WTC11 (cell line): ENCODE results near the gene KCNJ6. TPM values are rescaled to one million over a fixed set of nuclear protein-coding genes. Genes with fewer than 3 reads are reported as not detected.

ENCODE experiments used
- ATAC-seq: fragments of 200-7000 bp; cut with Tn5 transposase; 2 replicates; pipeline ENCODE4 v1.10.0; 2021; ENCODE audit warnings: mild to moderate bottlenecking, moderate library complexity
- CTCF ChIA-PET: fragments of 300-600 bp; sonication (Branson Sonifier 250); formaldehyde crosslinking; loops from one replicate; lab custom pipeline; 2021; ENCODE audit warnings: antibody characterized with exemption; lab: Charles Lee
- POLR2A ChIA-PET: fragments of 350-600 bp; sonication (Branson Sonifier 250); formaldehyde crosslinking; loops from one replicate; lab custom pipeline; 2021; ENCODE audit warnings: antibody characterized with exemption; lab: Charles Lee
- DNase-seq: peaks from one replicate; pipeline ENCODE4 v3.0.0; 2021; ENCODE audit warnings: low spot score
- H3K27ac Mint-ChIP-seq: 2 replicates; pipeline ENCODE4 v1.8.0; 2021; ENCODE audit warnings: mixed read lengths
- H3K27me3 Mint-ChIP-seq: 2 replicates; pipeline ENCODE4 v1.8.0; 2021; ENCODE audit warnings: low read depth, mild to moderate bottlenecking, moderate library complexity, mixed read lengths
- H3K36me3 Mint-ChIP-seq: 2 replicates; pipeline ENCODE4 v1.8.0; 2021; ENCODE audit warnings: mixed read lengths
- H3K4me1 Mint-ChIP-seq: 2 replicates; pipeline ENCODE4 v1.8.0; 2022; ENCODE audit warnings: mixed read lengths
- H3K4me3 Mint-ChIP-seq: 2 replicates; pipeline ENCODE4 v1.8.0; 2021; ENCODE audit warnings: mild to moderate bottlenecking, moderate library complexity, mixed read lengths
- H3K9me3 Mint-ChIP-seq: 2 replicates; pipeline ENCODE4 v1.8.0; 2021; ENCODE audit warnings: mixed read lengths
- CREB1 ChIP-seq: sonication (generic); formaldehyde crosslinking; IDR thresholded peaks from 2 replicates; pipeline ENCODE4 v1.8.0; 2023; ENCODE audit warnings: mild to moderate bottlenecking, missing genetic modification reagents
- GRHL2 ChIP-seq: fragments of 250-450 bp; sonication (Bioruptor Pico); IDR thresholded peaks from 2 replicates; pipeline ENCODE4 v1.8.0; 2022; ENCODE audit warnings: mild to moderate bottlenecking, moderate library complexity; ENCODE audit not compliant: insufficient replicate concordance, severe bottlenecking
- IRF2 ChIP-seq: sonication (generic); formaldehyde crosslinking; IDR thresholded peaks from 2 replicates; pipeline ENCODE4 v1.8.0; 2022; ENCODE audit warnings: low read depth, missing genetic modification reagents, borderline replicate concordance
- NFYB ChIP-seq: sonication (generic); formaldehyde crosslinking; conservative IDR thresholded peaks from 2 replicates; pipeline ENCODE4 v1.8.0; 2022; ENCODE audit warnings: low read depth, missing genetic modification reagents
- NR2C2 ChIP-seq: sonication (generic); formaldehyde crosslinking; IDR thresholded peaks from 2 replicates; pipeline ENCODE4 v1.8.0; 2022; ENCODE audit warnings: mild to moderate bottlenecking, missing genetic modification reagents
- SOX15 ChIP-seq: fragments of 250-450 bp; sonication (Bioruptor Pico); IDR thresholded peaks from 2 replicates; pipeline ENCODE4 v1.9.0; 2021; ENCODE audit warnings: mild to moderate bottlenecking
- ZNF219 ChIP-seq: sonication (generic); formaldehyde crosslinking; IDR thresholded peaks from 2 replicates; pipeline ENCODE4 v1.8.0; 2023; ENCODE audit warnings: missing genetic modification reagents, mild to moderate bottlenecking, borderline replicate concordance
- total RNA-seq: library from RNA; stranded (reverse); gene quantifications from 3 replicates; pipeline ENCODE4 v1.2.3, GENCODE V29; 2021
- TF ChIP-seq, protein P1 (sequence below): sonication (generic); formaldehyde crosslinking; IDR thresholded peaks from 2 replicates; pipeline ENCODE4 v1.8.0; 2022; ENCODE audit warnings: missing genetic modification reagents
- TF ChIP-seq, protein P2 (sequence below): sonication (generic); formaldehyde crosslinking; conservative IDR thresholded peaks from 2 replicates; pipeline ENCODE4 v1.8.1; 2022; ENCODE audit warnings: mild to moderate bottlenecking, missing genetic modification reagents
- TF ChIP-seq, protein P3 (sequence below): fragments of 250-450 bp; sonication (Bioruptor Pico); IDR thresholded peaks from 2 replicates; pipeline ENCODE4 v1.9.0; 2021; ENCODE audit warnings: mild to moderate bottlenecking
- TF ChIP-seq, protein P4 (sequence below): sonication (generic); formaldehyde crosslinking; IDR thresholded peaks from 2 replicates; pipeline ENCODE4 v1.8.0; 2023; ENCODE audit warnings: mild to moderate bottlenecking, missing genetic modification reagents

The KCNJ6 gene
- total RNA-seq, 1 experiment from 2014 or later = 0.35 TPM

DNA sequence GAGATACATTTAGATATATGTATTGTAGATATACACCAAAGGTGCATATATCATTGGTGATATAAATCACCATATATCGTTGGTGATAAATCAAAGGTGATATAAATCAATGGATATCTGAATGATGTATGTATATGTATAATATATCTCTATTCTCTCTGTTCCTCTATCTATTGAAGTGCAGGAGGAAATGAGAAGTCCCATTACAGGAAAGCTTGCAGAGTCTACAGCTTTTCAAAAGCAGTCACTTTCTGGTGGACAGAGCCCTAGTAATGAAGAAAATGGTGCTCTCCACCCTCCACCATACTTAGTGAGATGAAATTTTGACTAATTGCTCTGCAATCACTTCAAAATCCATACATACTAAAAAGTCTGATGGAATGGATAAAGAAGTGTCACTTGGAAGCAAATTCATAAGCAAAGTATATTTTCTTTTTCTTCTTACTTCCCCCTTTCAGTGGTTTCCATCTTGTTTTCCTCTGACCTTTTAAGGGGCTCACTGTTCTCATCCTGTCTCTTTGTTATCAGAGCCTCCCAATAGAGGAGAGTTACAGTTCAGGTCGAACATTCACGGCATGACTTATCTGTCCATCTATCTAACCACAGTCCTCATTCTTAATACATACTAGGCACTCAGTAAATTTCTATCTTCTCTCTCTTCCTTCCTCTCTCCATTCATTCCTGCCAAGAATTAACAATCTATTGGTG, 227.2 kb downstream of the KCNJ6 start (continued):
- TF ChIP-seq, protein P1, sequence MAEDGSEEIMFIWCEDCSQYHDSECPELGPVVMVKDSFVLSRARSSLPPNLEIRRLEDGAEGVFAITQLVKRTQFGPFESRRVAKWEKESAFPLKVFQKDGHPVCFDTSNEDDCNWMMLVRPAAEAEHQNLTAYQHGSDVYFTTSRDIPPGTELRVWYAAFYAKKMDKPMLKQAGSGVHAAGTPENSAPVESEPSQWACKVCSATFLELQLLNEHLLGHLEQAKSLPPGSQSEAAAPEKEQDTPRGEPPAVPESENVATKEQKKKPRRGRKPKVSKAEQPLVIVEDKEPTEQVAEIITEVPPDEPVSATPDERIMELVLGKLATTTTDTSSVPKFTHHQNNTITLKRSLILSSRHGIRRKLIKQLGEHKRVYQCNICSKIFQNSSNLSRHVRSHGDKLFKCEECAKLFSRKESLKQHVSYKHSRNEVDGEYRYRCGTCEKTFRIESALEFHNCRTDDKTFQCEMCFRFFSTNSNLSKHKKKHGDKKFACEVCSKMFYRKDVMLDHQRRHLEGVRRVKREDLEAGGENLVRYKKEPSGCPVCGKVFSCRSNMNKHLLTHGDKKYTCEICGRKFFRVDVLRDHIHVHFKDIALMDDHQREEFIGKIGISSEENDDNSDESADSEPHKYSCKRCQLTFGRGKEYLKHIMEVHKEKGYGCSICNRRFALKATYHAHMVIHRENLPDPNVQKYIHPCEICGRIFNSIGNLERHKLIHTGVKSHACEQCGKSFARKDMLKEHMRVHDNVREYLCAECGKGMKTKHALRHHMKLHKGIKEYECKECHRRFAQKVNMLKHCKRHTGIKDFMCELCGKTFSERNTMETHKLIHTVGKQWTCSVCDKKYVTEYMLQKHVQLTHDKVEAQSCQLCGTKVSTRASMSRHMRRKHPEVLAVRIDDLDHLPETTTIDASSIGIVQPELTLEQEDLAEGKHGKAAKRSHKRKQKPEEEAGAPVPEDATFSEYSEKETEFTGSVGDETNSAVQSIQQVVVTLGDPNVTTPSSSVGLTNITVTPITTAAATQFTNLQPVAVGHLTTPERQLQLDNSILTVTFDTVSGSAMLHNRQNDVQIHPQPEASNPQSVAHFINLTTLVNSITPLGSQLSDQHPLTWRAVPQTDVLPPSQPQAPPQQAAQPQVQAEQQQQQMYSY (CRISPR knock-in tag) = no peak
- no peak for TF ChIP-seq ZNF219 (CRISPR knock-in tag)
- TF ChIP-seq, protein P2, sequence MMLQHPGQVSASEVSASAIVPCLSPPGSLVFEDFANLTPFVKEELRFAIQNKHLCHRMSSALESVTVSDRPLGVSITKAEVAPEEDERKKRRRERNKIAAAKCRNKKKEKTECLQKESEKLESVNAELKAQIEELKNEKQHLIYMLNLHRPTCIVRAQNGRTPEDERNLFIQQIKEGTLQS (CRISPR knock-in tag) = no peak
- no peak for TF ChIP-seq GRHL2
- TF ChIP-seq SOX15 (CRISPR knock-in tag) = no peak
- TF ChIP-seq CREB1 (CRISPR knock-in tag) = no peak
- TF ChIP-seq NFYB (CRISPR knock-in tag) = no peak
- TF ChIP-seq, all 79 proteins: peak for 0

DNA sequence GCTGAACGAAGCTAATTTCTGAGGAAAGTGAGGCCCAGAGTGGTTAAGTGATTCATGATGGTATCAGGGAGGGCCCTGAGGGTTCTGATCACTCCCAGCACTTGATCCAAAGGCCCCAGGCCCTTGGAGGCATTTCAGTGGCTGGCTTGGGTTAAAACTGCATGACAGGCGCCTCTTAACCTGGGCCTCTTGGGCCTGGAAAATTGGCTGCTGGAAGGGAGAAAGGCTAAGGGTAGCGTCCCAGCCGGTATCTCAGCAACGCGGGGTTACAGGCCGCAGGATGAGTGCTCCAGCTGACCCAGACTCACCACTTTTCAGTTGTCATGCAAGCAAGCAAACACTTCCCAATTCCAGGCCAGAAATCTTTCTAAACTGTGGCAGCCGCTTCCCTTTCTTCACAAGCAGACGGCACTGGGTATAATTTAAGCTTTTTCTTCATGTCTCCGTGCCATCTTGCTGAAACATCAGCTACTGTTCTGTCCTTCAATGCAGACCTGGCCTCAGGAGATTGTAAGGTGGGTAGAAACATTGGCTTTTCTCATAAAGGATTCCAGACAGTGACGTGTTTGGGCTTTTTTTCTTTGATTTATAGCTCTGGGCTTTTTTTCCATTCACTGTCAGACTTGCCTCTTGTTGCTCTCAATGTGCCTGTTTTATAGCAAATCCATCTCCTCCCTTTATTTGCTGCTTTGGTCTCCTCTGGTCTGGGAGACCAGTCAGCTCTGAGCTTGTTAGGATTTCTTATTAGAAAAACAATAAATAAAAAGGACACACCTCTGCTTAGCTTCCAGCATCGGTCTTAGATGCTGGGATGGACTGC, 229.1 kb downstream of the KCNJ6 start:
- H3K36me3 Mint-ChIP-seq = peaks cover 9% of the 10 kb centered on the region; the same call in 1 of the 2 replicates
- H3K27me3 Mint-ChIP-seq = no peaks in the 10 kb centered on the region; the same call in 1 of the 2 replicates
- H3K9me3 Mint-ChIP-seq = peaks cover 12% of the 10 kb centered on the region
- no peak for DNase-seq
- ChIA-PET POLR2A (no interaction called here), CTCF (interaction anchor here (1.2 to 1.7 kb wide), 3 partner anchors 13 to 72 kb away, joined by 3 to 14 read pairs (median 5); no protein-coding TSS in a partner anchor)
- ATAC-seq = peak; percentile 68
- no peak overlapping the region; the same call in 1 of the 2 replicates for H3K27ac Mint-ChIP-seq
- H3K4me3 Mint-ChIP-seq = no peak overlapping the region
- peaks cover 29% of the 10 kb centered on the region for H3K4me1 Mint-ChIP-seq
- TF ChIP-seq, protein P2 (CRISPR knock-in tag) = no peak
- TF ChIP-seq NR2C2 (no peak), IRF2 (no peak)
- TF ChIP-seq, protein P3, sequence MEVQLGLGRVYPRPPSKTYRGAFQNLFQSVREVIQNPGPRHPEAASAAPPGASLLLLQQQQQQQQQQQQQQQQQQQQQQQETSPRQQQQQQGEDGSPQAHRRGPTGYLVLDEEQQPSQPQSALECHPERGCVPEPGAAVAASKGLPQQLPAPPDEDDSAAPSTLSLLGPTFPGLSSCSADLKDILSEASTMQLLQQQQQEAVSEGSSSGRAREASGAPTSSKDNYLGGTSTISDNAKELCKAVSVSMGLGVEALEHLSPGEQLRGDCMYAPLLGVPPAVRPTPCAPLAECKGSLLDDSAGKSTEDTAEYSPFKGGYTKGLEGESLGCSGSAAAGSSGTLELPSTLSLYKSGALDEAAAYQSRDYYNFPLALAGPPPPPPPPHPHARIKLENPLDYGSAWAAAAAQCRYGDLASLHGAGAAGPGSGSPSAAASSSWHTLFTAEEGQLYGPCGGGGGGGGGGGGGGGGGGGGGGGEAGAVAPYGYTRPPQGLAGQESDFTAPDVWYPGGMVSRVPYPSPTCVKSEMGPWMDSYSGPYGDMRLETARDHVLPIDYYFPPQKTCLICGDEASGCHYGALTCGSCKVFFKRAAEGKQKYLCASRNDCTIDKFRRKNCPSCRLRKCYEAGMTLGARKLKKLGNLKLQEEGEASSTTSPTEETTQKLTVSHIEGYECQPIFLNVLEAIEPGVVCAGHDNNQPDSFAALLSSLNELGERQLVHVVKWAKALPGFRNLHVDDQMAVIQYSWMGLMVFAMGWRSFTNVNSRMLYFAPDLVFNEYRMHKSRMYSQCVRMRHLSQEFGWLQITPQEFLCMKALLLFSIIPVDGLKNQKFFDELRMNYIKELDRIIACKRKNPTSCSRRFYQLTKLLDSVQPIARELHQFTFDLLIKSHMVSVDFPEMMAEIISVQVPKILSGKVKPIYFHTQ = no peak
- TF ChIP-seq, protein P4, sequence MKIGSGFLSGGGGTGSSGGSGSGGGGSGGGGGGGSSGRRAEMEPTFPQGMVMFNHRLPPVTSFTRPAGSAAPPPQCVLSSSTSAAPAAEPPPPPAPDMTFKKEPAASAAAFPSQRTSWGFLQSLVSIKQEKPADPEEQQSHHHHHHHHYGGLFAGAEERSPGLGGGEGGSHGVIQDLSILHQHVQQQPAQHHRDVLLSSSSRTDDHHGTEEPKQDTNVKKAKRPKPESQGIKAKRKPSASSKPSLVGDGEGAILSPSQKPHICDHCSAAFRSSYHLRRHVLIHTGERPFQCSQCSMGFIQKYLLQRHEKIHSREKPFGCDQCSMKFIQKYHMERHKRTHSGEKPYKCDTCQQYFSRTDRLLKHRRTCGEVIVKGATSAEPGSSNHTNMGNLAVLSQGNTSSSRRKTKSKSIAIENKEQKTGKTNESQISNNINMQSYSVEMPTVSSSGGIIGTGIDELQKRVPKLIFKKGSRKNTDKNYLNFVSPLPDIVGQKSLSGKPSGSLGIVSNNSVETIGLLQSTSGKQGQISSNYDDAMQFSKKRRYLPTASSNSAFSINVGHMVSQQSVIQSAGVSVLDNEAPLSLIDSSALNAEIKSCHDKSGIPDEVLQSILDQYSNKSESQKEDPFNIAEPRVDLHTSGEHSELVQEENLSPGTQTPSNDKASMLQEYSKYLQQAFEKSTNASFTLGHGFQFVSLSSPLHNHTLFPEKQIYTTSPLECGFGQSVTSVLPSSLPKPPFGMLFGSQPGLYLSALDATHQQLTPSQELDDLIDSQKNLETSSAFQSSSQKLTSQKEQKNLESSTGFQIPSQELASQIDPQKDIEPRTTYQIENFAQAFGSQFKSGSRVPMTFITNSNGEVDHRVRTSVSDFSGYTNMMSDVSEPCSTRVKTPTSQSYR (CRISPR knock-in tag) = no peak
- TF ChIP-seq, all 79 proteins: peak for 0
